Limb (tissue), 2 donors: ENCODE results near the gene NSD2.

Experiments
- DNase-seq, 2 donors: peaks; one replicate each; pipeline ENCODE4 v3.0.0-alpha.2; 2016; ENCODE audit errors: extremely low spot score in 2 of 2

NSD2 gene

DNA sequence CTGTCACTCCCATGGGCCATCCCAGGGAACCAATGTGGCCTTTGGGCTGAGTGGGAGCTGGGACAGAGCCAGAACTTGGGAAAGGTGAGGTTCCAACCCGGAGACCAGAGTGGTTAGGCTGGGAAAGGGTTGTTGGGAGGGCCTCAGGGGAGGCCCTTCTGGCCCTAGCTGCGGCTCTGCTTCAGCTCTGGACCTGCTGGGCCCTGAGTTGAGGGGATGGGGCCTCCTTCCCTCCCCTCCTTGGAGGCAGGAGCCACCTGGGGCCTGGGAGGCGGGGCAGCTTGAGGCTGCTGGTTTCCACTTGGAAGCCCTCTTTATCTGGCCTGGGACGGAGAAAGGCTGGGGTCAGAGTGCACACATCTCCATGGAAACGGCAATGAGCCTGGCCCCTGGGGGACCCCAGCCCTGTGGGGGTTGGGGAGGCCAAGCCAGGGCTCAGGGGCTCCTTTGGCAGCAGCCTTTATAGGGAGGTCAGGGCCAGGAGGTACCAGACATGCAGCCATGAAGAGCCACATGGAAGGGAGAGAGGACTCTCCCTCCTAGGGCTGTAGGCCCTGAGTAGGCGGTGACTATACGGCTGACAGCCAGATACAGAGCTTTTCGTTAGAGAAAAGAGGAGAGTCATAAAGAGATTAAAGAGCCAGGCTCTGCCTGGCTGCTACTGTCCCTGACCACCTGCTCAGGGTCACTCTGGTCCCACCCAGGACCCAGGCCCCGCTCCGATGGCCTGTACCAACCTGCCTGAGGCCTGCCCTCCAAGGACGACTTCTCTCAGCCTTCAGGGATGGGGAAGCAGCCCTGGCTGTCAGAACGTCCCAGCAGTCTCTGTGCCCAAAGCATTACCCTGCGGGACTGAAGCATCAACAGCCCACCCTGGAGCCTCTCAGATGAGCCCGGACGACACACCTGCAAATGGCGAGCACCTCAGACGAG lies 6.9 kb upstream of the NSD2 start:
- DNase-seq: no peak

DNA sequence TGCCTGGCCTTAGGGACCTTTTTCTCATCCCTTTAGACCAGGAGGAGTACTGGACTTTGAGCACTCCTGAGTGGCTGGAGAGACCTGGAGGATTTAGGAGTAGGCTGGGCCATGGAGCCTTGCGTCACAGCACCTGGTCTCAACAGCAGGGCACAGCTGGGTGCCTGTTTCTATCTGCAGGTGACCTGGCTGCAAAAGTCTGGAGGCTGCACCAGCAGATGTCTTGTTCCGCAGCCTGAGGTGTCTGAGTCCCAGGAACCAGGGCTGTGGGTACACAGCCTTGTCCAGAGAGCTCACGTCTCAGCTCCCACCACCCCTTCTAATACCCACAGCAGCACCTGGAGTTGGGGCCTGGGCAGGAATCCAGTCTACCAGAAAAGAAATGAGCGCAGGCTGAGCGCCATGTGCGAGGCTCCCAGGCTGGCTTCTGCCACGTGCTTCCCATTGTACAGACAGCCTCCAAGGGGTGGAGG lies 5.0 kb upstream of the NSD2 start:
- DNase-seq: no peak

GRCh38 chr4:1868293-1868692 lies 2.9 kb upstream of the NSD2 start:
- DNase-seq: no peak

DNA sequence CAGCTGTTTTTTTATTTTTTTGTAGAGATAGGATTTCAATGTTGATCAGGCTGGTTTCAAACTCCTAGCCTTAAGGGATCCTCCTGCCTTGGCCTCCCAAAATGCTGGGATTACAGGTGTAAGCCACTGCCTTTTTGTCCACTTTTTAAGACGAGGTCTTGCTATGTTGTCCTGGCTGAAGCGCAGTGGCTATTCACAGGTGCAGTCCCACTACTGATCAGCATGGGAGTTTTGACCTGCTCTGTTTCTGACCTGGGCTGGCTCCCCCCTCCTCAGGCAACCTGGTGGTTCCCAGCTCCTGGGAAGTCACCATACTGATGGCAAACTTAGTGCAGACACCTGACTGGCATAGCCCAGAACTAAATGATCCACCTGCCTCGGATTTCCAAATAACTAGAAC lies 2.3 kb upstream of the NSD2 start:
- DNase-seq: no peak

GRCh38 chr4:1869530-1870327 lies 1.5 kb upstream of the NSD2 start:
- no peak for DNase-seq

DNA sequence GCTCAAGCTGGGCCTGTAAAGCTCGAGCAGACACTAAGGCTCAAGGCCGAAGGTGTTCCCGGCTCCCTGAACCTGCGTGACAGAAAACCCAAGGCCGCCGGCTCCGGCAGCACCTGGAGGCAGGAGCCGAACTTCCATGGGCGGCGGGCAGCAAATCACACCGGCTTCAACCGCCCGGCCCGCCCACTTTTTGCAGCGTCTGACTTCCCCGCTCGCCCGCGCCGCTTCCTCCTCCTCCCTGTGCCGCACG lies 940 bp upstream of the NSD2 start:
- peak in 1 of 2 donors; percentile 89 for DNase-seq

DNA sequence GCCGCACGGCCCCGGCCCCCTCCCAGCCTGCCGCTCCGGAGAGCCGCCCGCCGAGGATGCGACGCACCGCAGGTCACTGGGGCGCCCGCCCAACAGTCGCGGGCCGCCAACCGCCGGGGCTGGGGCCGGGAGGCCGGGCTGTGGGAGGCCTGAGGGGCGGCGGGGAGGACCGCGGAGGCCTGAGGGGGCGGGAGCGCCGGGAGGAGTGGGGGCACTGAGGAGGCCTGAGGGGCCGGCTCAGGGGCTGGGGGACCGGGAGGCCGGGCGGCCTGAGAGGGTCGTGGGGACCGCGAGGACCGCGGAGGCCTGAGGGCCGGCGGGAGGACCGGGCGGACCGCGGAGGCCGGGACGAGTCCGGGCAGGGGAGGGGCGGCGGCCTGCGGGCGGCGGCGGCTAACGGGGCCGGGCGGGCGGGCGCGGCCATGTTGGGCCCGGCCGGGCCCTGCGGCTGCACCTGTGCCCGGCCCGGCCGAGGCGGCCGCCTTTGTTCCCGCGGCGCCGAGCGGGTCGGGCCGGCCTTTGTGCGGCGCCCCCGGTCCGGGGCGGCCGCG lies 353 bp downstream of the NSD2 start:
- DNase-seq: peak in 1 of 2 donors; percentile 80

GRCh38 chr4:1872870-1873269 lies 1.7 kb downstream of the NSD2 start:
- DNase-seq: no peak

- DNase-seq: no peak
Measured at GRCh38 chr4:1873291-1873690, 2.1 kb downstream of the NSD2 start.

GRCh38 chr4:1873776-1874175 lies 2.6 kb downstream of the NSD2 start:
- no peak for DNase-seq

DNA sequence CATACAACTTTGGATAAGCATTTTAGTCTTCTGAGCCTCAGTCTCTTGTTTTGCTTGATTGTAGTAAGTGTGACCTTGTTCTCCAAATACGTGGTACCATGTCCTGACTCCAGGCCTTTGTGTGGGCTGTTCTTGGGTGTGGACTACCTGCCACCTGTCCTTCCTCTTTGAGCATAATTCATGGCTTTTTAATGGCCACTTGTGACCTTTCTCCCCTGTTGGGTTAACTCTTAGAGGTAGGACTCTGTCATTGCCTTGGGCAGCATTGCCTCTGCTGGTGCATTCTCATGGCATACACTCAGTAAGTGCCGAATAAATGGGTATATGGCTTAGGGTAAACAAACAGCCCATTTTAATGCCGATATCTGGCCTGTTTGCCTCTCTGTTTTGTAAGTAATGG lies 3.0 kb downstream of the NSD2 start:
- no peak for DNase-seq

DNA sequence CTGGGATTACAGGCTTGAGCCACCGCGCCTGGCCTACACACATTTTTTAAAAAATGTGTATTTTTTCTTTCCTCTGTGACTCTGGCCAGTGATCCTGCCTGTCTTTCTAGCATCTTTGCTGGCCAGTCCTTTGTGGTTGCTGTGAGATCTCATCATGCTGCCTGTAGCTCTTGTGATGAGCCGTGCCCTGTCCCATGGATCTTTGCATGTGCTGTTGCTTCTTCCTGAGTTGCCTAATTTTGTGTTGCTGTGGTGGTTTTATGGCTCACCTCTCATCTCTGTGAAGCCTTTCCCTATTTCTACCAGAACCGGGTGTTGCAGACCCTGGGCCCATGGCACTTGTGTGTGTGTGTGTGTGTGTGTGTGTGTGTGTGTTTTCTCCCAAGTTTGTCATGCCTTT lies 8.3 kb downstream of the NSD2 start:
- no peak for DNase-seq

DNA sequence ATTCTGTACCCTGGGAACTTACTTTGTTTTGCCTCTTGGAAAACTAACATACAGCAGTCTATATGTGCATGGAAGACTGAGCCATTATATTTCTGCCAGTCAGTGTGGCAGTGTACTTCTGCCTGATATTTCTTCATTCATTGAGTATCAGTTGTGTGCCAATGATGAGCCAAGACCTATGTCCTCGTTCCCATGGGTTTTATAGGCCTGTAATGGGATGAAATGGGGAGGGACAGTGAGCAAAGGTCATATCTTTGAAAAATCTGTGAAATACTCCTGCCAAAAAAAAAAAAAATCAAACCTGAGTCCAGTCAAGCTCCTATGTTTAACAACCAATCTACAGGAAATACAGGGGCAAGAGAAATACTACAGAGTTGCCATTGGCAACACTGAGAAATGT lies 9.1 kb downstream of the NSD2 start:
- DNase-seq: no peak

DNA sequence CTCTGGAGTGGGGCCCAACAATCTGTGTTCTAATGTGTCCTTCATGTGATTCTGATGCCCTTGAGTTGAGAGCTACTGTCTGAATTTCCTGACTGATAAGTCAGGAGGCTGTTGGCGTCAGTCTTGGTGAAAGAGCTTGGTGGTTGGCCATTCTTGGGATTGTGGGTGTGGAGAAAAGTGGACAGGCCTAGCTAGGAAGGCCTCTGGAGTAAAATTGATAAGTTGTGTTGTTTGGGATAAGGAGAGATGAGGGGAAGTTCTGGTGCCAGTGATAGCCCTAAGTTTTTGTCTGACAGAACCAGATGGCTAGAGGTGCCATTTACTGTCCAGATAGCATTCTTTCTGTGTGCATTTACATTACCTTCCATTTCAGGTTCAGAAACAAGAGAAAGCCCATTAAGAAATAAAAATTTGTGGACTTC lies 11.7 kb downstream of the NSD2 start:
- DNase-seq: no peak

GRCh38 chr4:1883583-1883982 lies 12.4 kb downstream of the NSD2 start:
- DNase-seq: no peak

GRCh38 chr4:1885414-1885813 lies 14.2 kb downstream of the NSD2 start:
- no peak for DNase-seq

- no peak for DNase-seq
Measured at GRCh38 chr4:1887052-1887451, 15.9 kb downstream of the NSD2 start.

GRCh38 chr4:1890979-1891570 lies 19.9 kb downstream of the NSD2 start:
- DNase-seq: no peak

GRCh38 chr4:1895971-1896657 lies 24.9 kb downstream of the NSD2 start:
- DNase-seq: no peak

DNA sequence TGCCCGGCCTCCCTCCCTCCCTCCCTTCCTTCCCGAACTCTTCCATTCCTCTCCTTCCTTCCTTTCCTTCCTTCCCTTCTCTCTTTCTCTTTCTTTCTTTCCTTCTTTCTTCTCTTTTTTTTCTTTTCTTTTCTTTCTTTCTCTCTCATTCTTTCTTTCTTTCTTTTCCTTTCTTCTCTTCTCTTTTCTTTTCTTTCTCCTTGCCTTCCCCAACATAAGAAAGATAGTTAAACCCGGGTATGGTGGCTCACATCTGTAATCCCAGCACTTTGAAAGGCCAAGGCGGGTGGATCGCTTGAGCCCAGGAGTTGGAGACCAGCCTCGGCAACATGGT lies 25.4 kb downstream of the NSD2 start:
- no peak for DNase-seq

GRCh38 chr4:1898007-1898406 lies 26.8 kb downstream of the NSD2 start:
- no peak for DNase-seq

DNA sequence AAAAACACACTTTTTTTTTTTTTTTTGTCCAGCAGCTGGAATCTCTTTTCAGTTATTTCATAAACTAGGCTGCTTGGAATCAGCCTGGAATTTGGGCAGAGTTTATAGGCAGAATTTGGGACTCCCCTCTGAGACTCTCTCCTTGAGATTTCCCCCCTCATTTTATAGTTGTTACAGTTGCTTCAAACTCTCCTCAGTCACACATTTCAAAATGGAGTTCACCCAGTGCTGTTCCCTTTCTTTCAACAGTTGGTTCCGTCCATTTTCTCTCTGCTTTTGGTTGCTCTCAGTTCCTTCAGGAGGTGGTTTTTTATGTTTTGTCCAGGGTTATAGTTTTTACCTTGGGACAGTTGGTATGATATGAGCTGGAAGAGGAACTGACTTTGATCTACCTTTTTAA lies 27.5 kb downstream of the NSD2 start:
- DNase-seq: no peak
